Loucy (cell line): Measurements from ENCODE around the gene SGPP2.

Source experiments
- H2AFZ ChIP-seq: fragments of 200-600 bp; sonication (generic); 2 replicates; pipeline ENCODE4 v1.6.0; 2016; ENCODE audit warnings: antibody characterized with exemption, mild to moderate bottlenecking, low read length, moderate library complexity
- H3F3A ChIP-seq: fragments of 200-600 bp; 2 replicates; pipeline ENCODE4 v1.6.0; 2016; ENCODE audit warnings: antibody characterized with exemption, low read depth, mild to moderate bottlenecking
- H3K27me3 ChIP-seq: fragments of 200-600 bp; sonication (generic); 2 replicates; pipeline ENCODE4 v1.6.1; 2014; ENCODE audit warnings: low read length, mild to moderate bottlenecking; ENCODE audit not compliant: insufficient read depth, poor library complexity, severe bottlenecking
- H3K36me3 ChIP-seq: fragments of 200-600 bp; sonication (generic); 2 replicates; pipeline ENCODE4 v1.6.1; 2016; ENCODE audit warnings: low read length; ENCODE audit not compliant: insufficient read depth
- H3K4me1 ChIP-seq: fragments of 200-600 bp; sonication (generic); 2 replicates; pipeline ENCODE4 v1.5.1; 2014; ENCODE audit warnings: low read length, mild to moderate bottlenecking; ENCODE audit not compliant: insufficient read depth, poor library complexity, severe bottlenecking
- H3K4me2 ChIP-seq: fragments of 200-600 bp; sonication (generic); 2 replicates; pipeline ENCODE4 v1.6.0; 2014; ENCODE audit warnings: antibody characterized with exemption, low read length, low read depth, mild to moderate bottlenecking; ENCODE audit not compliant: poor library complexity, severe bottlenecking
- H3K4me3 ChIP-seq: fragments of 200-600 bp; sonication (generic); 2 replicates; pipeline ENCODE4 v1.5.1; 2014; ENCODE audit warnings: low read length, mild to moderate bottlenecking, mixed read lengths; ENCODE audit not compliant: poor library complexity, severe bottlenecking
- H3K79me2 ChIP-seq: fragments of 200-600 bp; sonication (generic); 2 replicates; pipeline ENCODE4 v1.6.1; 2014; ENCODE audit warnings: low read length; ENCODE audit not compliant: insufficient read depth
- H3K9ac ChIP-seq: fragments of 200-600 bp; sonication (generic); 2 replicates; pipeline ENCODE4 v1.6.0; 2014; ENCODE audit warnings: mild to moderate bottlenecking, low read depth, low read length, moderate library complexity; ENCODE audit not compliant: poor library complexity, severe bottlenecking
- H3K9me2 ChIP-seq: fragments of 200-600 bp; sonication (generic); replicated peaks from 2 replicates; pipeline ENCODE4 v1.6.1; 2016; ENCODE audit warnings: low read depth, low read length, mixed read lengths
- H3K9me3 ChIP-seq: fragments of 200-600 bp; sonication (generic); 2 replicates; pipeline ENCODE4 v1.6.1; 2014; ENCODE audit warnings: mild to moderate bottlenecking, antibody characterized with exemption, low read length, low read depth; ENCODE audit not compliant: insufficient read depth
- H4K20me1 ChIP-seq: fragments of 200-600 bp; sonication (generic); 2 replicates; pipeline ENCODE4 v1.6.0; 2014; ENCODE audit warnings: antibody characterized with exemption, low read length, mild to moderate bottlenecking; ENCODE audit not compliant: insufficient read depth, poor library complexity, severe bottlenecking
- CTCF ChIP-seq: fragments of 200-600 bp; sonication (generic); conservative IDR thresholded peaks from 2 replicates; pipeline ENCODE4 v1.5.1; 2014; ENCODE audit warnings: mild to moderate bottlenecking, antibody characterized with exemption, low read length
- EZH2phosphoT487 ChIP-seq: fragments of 200-600 bp; IDR thresholded peaks from 2 replicates; pipeline ENCODE4 v1.6.1; 2018; ENCODE audit warnings: antibody characterized with exemption, mild to moderate bottlenecking, moderate library complexity, borderline replicate concordance

SGPP2 gene

GRCh38 chr2:222413295-222413911 lies 10.9 kb upstream of the SGPP2 start:
- no peaks in the 10 kb centered on the region for H3K36me3 ChIP-seq
- H3K9me2 ChIP-seq = no peaks in the 10 kb centered on the region
- TF ChIP-seq EZH2phosphoT487 (no peak), CTCF (no peak)
- no peaks in the 10 kb centered on the region for H3K27me3 ChIP-seq
- H3K79me2 ChIP-seq = no peaks in the 10 kb centered on the region
- no peaks in the 10 kb centered on the region for H3K4me1 ChIP-seq
- H3F3A ChIP-seq = no peaks in the 10 kb centered on the region
- H3K4me3 ChIP-seq = no peak overlapping the region
- H3K4me2 ChIP-seq = no peak overlapping the region
- H3K9ac ChIP-seq = no peak overlapping the region
- no peak overlapping the region for H2AFZ ChIP-seq
- no peaks in the 10 kb centered on the region for H4K20me1 ChIP-seq
- no peaks in the 10 kb centered on the region for H3K9me3 ChIP-seq

- no peak overlapping the region for H3K4me3 ChIP-seq
- H3K79me2 ChIP-seq = no peaks in the 10 kb centered on the region
- H3K4me2 ChIP-seq = no peak overlapping the region
- H3K27me3 ChIP-seq = no peaks in the 10 kb centered on the region
- H3F3A ChIP-seq = no peaks in the 10 kb centered on the region
- H3K9me3 ChIP-seq = no peaks in the 10 kb centered on the region
- H3K9me2 ChIP-seq = no peaks in the 10 kb centered on the region
- no peak overlapping the region for H2AFZ ChIP-seq
- H3K9ac ChIP-seq = no peak overlapping the region
- H3K36me3 ChIP-seq = no peaks in the 10 kb centered on the region
- no peaks in the 10 kb centered on the region for H4K20me1 ChIP-seq
- TF ChIP-seq CTCF = no peak
- no peaks in the 10 kb centered on the region for H3K4me1 ChIP-seq
These were observed 5.6 kb upstream of the SGPP2 start for GRCh38 chr2:222418739-222419138.

GRCh38 chr2:222420508-222420907 lies 3.8 kb upstream of the SGPP2 start:
- H3K4me1 ChIP-seq = no peaks in the 10 kb centered on the region
- H3K9ac ChIP-seq = no peak overlapping the region
- H3K4me3 ChIP-seq = no peak overlapping the region
- no peak for TF ChIP-seq CTCF
- no peak for TF ChIP-seq EZH2phosphoT487
- H2AFZ ChIP-seq = no peak overlapping the region
- H3K27me3 ChIP-seq = no peaks in the 10 kb centered on the region
- H3F3A ChIP-seq = no peaks in the 10 kb centered on the region
- no peaks in the 10 kb centered on the region for H3K9me3 ChIP-seq
- H3K4me2 ChIP-seq = no peak overlapping the region
- no peaks in the 10 kb centered on the region for H3K79me2 ChIP-seq
- no peaks in the 10 kb centered on the region for H3K9me2 ChIP-seq
- H3K36me3 ChIP-seq = no peaks in the 10 kb centered on the region
- H4K20me1 ChIP-seq = no peaks in the 10 kb centered on the region
